Breast epithelium (tissue), 4 donors: ENCODE results near the gene PARP3. TPM values are rescaled to one million over a fixed set of nuclear protein-coding genes. Genes with fewer than 3 reads are reported as not detected.

ENCODE experiments used
- DNase-seq, 2 donors: peaks; one replicate each; pipeline ENCODE4 v3.0.0-alpha.2; 2019; ENCODE audit warnings: low spot score in 2 of 2
- H3K27ac ChIP-seq, 2 donors: fragments of 200-600 bp; sonication (generic) in 1 of 2; one replicate each; pipeline ENCODE4 v1.5.1; 2016 to 2019; ENCODE audit warnings: mild to moderate bottlenecking in 1 of 2
- H3K27me3 ChIP-seq, 2 donors: fragments of 200-600 bp; sonication (generic) in 1 of 2; one replicate each; pipeline versions ENCODE4 v1.5.1 to v1.6.0; 2017 to 2019; ENCODE audit warnings: control low read depth in 1 of 2, mild to moderate bottlenecking in 1 of 2
- H3K36me3 ChIP-seq: fragments of 200-600 bp; one replicate; pipeline ENCODE4 v1.5.1; 2019
- H3K4me1 ChIP-seq, 2 donors: fragments of 200-600 bp; sonication (generic); one replicate each; pipeline ENCODE4 v1.5.1; 2016 to 2019; ENCODE audit warnings: control low read depth in 1 of 2
- H3K4me3 ChIP-seq, 3 donors: fragments of 200-600 bp; sonication (generic); 1 replicate in 2 of 3; 2 replicates in 1 of 3; pipeline ENCODE4 v1.5.1; 2016 to 2019; ENCODE audit warnings: mild to moderate bottlenecking in 3 of 3, moderate library complexity in 2 of 3
- H3K9me3 ChIP-seq, 2 donors: fragments of 200-600 bp; sonication (generic) in 1 of 2; one replicate each; pipeline ENCODE4 v1.5.1; 2016 to 2019; ENCODE audit warnings: control low read depth in 1 of 2
- CTCF ChIP-seq, 3 donors: fragments of 450-650 bp; IDR thresholded peaks; one replicate each; pipeline ENCODE4 v1.5.1; 2016 to 2017; ENCODE audit warnings: antibody characterized with exemption in 3 of 3, mild to moderate bottlenecking in 3 of 3, moderate library complexity in 3 of 3
- POLR2A ChIP-seq: fragments of 450-650 bp; IDR thresholded peaks from one replicate; pipeline ENCODE4 v1.6.1; 2016; ENCODE audit warnings: antibody characterized with exemption, mild to moderate bottlenecking, moderate library complexity
- POLR2AphosphoS5 ChIP-seq, 3 donors: sonication (generic); formaldehyde crosslinking; IDR thresholded peaks; one replicate each; pipeline ENCODE4 v1.6.1; 2017; ENCODE audit warnings: antibody characterized with exemption in 3 of 3
- intact Hi-C: fragments of 100-400 bp; cut with DNase I; formaldehyde crosslinking; loops from one replicate; pipeline ENCODE4 v1.15.1; 2023; ENCODE audit warnings: low total_unique reads
- total RNA-seq, 3 donors: library from RNA; depleted of rRNA; stranded (reverse); fragments of >200 nt; gene quantifications; one replicate each; pipeline ENCODE4 v1.1.0, GENCODE V29; 2016

Gene PARP3
- total RNA-seq, 3 donors from 2014 or later = 21.4 to 33.6 (median 31.8) TPM

- no peak for DNase-seq
- no peak for TF ChIP-seq POLR2A
- TF ChIP-seq CTCF (IDR thresholded peaks at IDR 0.05) = no peak
- TF ChIP-seq POLR2AphosphoS5 (IDR thresholded peaks at IDR 0.05) = no peak
- H3K9me3 ChIP-seq = no peaks in the 10 kb centered on the region
- H3K4me3 ChIP-seq = no peak overlapping the region
- H3K36me3 ChIP-seq = no peaks in the 10 kb centered on the region
- H3K27ac ChIP-seq = no peak overlapping the region
- intact Hi-C loops = loop anchor here (5.0 kb wide), 1 partner anchor 1283 kb away; no protein-coding TSS in a partner anchor
- H3K4me1 ChIP-seq = peaks cover 0 to 5% of the 10 kb centered on the region in 2 donors
- H3K27me3 ChIP-seq = no peaks in the 10 kb centered on the region
Measured at GRCh38 chr3:51954713-51955112, 12.6 kb downstream of the PARP3 start.

- no peaks in the 10 kb centered on the region for H3K36me3 ChIP-seq
- no peak for DNase-seq
- TF ChIP-seq POLR2AphosphoS5 (IDR thresholded peaks at IDR 0.05) (no peak), POLR2A (no peak), CTCF (IDR thresholded peaks at IDR 0.05) (no peak)
- intact Hi-C loops = no loop called here
- no peaks in the 10 kb centered on the region for H3K27me3 ChIP-seq
- no peaks in the 10 kb centered on the region for H3K9me3 ChIP-seq
- H3K4me1 ChIP-seq = peaks cover 0 to 5% of the 10 kb centered on the region in 2 donors
- peak within 1 kb of the TSS; percentile 35 to 79 (median 57) for H3K4me3 ChIP-seq
- H3K27ac ChIP-seq = peak within 1 kb of the TSS; percentile 64 to 77
Measured at GRCh38 chr3:51955175-51955892, 13.2 kb downstream of the PARP3 start, which contains the start of gene GPR62. Gene GPR62 (plus strand): TSS chr3:51955381. CDS start chr3:51955653, 272 bp downstream.

- intact Hi-C loops = no loop called here
- Histone ChIP-seq H3K27me3 (no peaks in the 10 kb centered on the region), H3K4me3 (peak overlapping the region; percentile 35 to 79 (median 57)), H3K9me3 (no peaks in the 10 kb centered on the region), H3K27ac (peak overlapping the region; percentile 64 to 77), H3K4me1 (peaks cover 0 to 5% of the 10 kb centered on the region in 2 donors), H3K36me3 (no peaks in the 10 kb centered on the region)
- peak in 1 of 3 donors; percentile 12 for TF ChIP-seq POLR2AphosphoS5 (IDR thresholded peaks at IDR 0.05)
- TF ChIP-seq POLR2A = no peak
- peak in 2 of 3 donors; percentile 26 to 54 for TF ChIP-seq CTCF (IDR thresholded peaks at IDR 0.05)
- no peak for DNase-seq
Measured at GRCh38 chr3:51955893-51956770, 14.0 kb downstream of the PARP3 start.

GRCh38 chr3:51957520-51958205 is 15.5 kb downstream of the PARP3 start:
- no peaks in the 10 kb centered on the region for H3K9me3 ChIP-seq
- intact Hi-C loops = loop anchor here (1.0 kb wide), 1 partner anchor 44 kb away; no protein-coding TSS in a partner anchor
- no peaks in the 10 kb centered on the region for H3K27me3 ChIP-seq
- no peak for DNase-seq
- H3K4me3 ChIP-seq = no peak overlapping the region
- TF ChIP-seq CTCF (IDR thresholded peaks at IDR 0.05) = no peak
- no peak for TF ChIP-seq POLR2A
- no peak for TF ChIP-seq POLR2AphosphoS5 (IDR thresholded peaks at IDR 0.05)
- H3K27ac ChIP-seq = no peak overlapping the region
- peaks cover 0 to 5% of the 10 kb centered on the region in 2 donors for H3K4me1 ChIP-seq
- no peaks in the 10 kb centered on the region for H3K36me3 ChIP-seq
